NCI-H2227 treated with DMSO at 0.1 percent for 48 hours (cell line): ENCODE data around the gene AUTS2.

ENCODE experiments used
- DNase-seq: peaks from one replicate; lab custom pipeline; 2025; lab: John Stamatoyannopoulos, UW

The AUTS2 gene

GRCh38 chr7:70069977-70070376 lies 471.7 kb downstream of the AUTS2 start:
- no peak for DNase-seq

DNA sequence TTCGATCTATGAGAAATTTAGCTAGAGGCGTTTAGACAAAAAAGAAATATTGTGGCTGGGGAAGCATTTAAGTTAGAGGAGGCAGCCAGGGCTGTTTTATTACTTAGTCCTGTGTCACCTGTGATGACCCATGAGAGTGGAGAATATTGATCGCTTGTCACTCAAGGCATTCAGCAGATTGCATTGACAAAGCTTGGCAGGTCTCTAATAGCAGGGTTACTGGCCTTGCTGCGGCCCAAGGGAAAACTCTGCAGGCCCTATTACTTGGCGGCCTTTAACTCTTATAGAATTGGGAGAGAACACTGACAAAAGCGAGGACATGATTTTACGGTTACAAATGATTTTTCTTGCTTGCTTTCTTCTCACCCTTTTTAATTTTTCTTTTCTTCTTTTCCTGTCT lies 473.5 kb downstream of the AUTS2 start:
- DNase-seq: peak; percentile 90

GRCh38 chr7:70072220-70072619 lies 473.9 kb downstream of the AUTS2 start:
- peak; percentile 73 for DNase-seq

DNA sequence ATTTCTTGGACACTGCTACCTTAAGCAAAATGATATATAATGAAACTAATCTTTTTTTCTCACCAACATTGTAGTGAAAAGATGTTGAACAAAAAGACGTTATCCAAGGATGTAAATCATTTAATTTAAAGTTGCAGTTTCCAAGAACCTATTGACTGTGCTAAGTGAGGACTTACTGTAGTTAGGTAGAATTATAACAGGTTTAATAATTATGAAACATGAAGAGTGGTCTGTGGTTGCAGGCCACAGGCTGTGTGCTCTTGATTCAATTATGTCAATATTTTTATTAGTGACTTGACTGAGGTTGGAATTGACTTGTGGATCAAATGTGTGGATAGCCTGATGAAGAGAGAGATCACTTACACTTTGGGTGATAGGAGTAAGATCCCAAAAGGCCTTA lies 478.1 kb downstream of the AUTS2 start:
- no peak for DNase-seq

GRCh38 chr7:70082099-70082611 lies 483.9 kb downstream of the AUTS2 start:
- no peak for DNase-seq

DNA sequence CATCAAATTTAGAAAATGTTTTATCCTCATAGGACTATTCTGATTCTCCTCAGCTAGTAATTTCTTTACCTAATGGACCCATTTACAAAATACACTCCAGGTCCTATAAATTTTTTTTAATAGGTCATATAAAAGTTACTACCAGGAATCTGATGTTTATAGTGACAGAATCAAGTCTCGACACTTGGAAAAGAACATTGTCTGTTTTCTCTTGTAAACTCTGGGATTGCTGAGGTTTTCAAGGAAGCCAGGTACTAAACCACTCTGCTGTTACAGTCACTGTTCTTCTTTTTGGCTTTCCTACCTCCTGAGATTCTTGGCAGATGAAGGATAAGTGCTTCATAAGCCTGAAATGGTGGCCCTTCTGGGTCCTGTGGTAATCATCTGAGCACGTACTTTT lies 493.1 kb downstream of the AUTS2 start:
- no peak for DNase-seq

DNA sequence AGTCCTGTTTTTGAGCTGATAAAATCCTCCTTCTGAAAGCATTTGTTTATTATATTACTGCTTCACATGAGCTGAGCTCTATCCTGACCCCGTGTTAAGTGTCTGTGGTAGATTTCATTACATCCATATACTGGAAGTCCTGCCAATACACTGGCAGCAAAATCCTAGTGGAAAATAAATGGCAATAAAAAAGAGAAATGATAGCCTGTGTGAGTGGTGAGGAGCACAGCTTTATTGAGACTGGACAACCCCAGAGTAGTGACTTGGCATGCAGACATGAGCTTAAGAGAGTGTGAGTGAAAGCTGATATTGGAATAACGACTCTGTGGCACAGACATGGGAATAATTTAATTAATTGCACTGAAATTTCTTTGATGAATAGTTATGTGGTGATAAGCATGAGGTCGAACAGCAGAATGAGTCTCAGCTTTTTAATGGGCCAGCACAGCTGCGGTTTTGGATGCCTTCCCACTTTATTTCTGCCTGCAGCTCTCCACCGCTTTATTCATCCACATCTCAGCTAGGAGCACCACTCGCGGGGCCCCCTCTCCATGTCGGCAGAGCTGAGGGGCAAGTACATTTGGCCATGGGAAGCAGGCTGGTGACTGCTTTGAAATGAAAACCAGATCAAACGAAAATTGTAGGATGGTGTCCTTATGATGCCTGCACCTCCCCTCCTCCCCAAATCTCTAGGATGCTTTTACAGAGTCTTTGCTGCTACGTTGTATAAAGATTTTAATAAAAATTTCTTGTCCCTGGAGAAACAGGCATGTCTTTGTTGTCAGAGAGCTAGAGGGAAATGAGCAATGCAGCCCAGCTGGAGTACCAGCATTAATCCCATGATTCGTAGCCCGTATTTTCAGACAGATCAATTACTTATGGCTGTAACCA lies 494.3 kb downstream of the AUTS2 start:
- peak; percentile 73 for DNase-seq

DNA sequence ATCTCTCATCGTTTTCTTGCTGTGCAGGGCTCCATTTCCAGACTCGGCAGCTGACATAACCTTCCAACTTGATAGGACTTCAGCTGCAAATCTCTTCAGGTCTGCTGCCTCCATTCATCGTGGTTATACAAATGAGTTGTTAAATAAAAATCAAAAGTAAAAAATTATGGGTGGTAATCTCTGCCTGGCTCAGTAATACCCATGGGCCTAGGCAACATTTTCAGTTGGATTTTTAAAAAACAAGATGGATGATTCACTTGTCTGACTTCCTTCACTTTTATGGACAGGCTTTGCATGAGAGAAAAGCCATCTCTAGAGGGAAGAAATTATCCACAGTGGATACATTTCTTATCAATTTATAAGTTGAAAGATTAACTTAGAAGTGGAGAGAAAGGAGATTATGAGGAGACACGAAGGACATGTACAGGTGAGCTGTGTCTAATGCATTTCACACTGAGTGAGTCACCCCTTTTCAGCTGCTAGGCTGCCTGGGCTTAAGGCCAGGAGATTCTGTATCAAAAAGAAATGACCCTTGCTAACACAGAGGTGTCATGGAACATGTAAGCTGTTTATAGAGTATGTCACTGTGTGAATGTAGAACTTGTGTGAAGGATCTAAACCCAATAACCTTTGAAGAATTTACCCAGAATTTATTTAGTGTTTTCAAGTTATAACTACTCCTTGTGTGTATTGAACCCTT lies 495.1 kb downstream of the AUTS2 start:
- DNase-seq: peak; percentile 49

GRCh38 chr7:70094831-70095230 lies 496.6 kb downstream of the AUTS2 start:
- DNase-seq: no peak

DNA sequence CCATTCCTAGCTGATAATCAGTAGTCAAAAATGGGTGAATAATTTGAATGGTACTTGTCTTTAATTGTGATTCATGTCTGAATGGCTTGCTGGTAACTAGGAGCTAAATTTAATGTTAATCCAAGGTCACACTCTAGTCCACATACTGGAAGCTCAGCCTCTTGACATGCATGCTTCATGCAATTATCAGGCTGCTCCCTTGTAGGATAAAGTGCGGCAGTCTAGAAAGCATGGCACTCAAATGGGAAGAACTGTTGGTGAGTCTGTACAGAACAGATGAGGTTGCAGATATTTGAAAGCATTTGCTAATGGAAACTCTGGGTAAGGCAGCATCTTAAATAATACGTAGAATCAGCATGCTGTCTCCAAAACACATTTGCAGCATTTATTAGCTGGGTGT lies 499.4 kb downstream of the AUTS2 start:
- DNase-seq: peak; percentile 37

- no peak for DNase-seq
Measured at GRCh38 chr7:70098133-70098561, 499.9 kb downstream of the AUTS2 start.

- DNase-seq: peak; percentile 13
Measured at GRCh38 chr7:70098905-70099672, 500.8 kb downstream of the AUTS2 start.

- no peak for DNase-seq
Measured at GRCh38 chr7:70104243-70104642, 506.0 kb downstream of the AUTS2 start.

DNA sequence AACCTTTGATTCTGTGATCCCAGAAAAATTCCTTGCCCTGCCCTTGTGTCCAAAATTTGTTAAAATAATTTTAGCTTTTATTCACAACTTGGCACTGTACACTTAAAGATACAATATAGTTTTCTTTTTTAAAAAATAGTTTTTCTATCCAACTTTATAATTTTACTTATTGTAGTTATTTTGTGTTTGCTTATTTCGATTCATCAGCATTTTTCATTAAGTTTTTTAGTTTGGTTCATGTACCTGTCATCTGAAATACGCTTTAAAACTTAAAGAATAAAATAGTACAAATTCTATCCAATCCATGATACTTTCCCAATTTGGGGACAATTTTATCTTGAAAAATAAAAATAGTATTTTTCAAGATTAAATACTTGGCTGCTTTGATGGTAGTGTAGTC lies 514.8 kb downstream of the AUTS2 start:
- no peak for DNase-seq

DNA sequence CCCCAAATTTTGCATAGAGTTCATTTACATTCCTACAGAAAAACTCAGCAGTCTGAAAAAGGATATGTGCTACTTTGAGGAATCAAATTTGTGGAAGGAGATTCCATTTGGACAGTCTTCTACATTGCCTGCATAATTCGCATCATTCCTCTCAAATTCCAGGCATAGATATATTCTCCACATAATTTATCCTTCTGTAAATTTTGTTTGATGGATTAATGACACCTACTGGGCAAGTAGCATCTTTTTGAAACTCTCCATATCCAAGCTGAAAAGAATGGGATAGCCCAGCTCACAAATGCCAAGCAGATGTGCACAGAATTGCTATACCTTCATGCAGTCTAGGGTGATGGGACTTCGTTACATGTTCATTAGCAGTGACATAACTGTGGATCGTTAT lies 515.3 kb downstream of the AUTS2 start:
- DNase-seq: no peak

DNA sequence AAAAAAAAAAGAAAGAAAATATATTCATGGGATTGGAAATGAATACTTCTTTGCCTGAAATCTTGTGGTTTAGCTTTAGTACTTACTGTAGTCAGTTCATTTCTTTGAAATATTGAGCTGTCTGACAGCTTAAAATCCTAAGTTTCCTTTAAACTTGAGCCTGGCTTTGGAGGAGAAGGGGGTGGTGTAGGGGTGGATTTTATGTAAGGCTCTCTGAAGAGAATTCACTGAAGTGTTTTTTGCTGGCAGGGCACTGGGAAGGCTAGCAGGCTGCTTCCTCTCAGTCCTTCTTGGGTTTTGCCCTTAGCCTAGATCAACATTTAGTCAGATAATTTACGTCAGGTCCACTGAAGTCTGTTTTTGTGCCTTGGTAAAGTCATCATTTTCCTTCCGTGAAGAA lies 516.5 kb downstream of the AUTS2 start:
- no peak for DNase-seq

DNA sequence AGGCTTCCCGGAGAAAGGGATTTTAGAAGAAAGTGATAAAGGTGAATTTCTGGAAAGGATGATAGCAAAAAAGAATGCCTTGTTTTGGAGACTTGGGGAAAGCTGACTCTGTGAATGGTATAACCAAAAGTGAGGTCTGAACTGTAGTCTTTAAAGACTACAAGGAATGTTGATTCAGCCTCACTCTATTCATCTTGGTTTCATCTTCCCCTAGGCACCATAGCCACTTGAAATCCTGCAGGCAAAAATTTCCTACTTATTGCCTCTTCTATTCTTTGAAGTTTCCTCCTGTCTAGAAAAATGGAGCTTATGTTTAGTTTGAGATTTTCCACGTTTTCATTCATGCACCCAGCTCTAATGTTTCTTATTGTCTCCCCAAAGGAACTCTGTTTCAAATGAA lies 518.0 kb downstream of the AUTS2 start:
- DNase-seq: no peak

DNA sequence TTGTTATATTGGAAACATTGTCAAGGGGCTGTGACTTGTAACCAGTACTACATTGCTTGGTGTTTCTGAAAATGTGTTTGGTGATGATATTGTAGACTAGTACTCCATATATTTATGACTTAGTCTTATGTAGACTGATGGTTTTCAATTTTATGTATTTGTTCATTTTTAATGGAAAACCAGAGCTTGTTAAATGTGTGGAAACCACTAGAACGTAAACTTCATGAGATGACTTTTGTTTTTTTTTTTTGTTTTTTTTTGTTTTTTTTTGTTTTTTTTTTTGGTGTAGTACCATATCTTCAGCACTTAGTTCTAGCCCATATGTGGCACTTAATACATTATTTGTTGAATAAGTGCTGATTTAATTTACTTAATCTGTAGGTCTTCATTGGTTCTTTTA lies 518.6 kb downstream of the AUTS2 start:
- DNase-seq: no peak

- no peak for DNase-seq
Measured at GRCh38 chr7:70120851-70121250, 522.6 kb downstream of the AUTS2 start.

GRCh38 chr7:70131817-70132216 lies 533.5 kb downstream of the AUTS2 start:
- no peak for DNase-seq

- DNase-seq: no peak
Measured at GRCh38 chr7:70132226-70132851, 534.1 kb downstream of the AUTS2 start.
